Effector memory CD4-positive, alpha-beta T cell (primary cell): ENCODE data around the gene RPS19BP1.

Experiments used
- DNase-seq, 3 donors: peaks; one replicate each; pipeline ENCODE4 v3.0.0-alpha.2; 2020
- H3K27ac ChIP-seq: 2 replicates; pipeline ENCODE4 v1.7.0; 2013; ENCODE audit warnings: mild to moderate bottlenecking, low read length, moderate library complexity; ENCODE audit not compliant: insufficient read depth, poor library complexity, severe bottlenecking
- H3K27me3 ChIP-seq: replicated peaks from 2 replicates; pipeline ENCODE4 v1.7.0; 2013; ENCODE audit warnings: mild to moderate bottlenecking, low read length; ENCODE audit not compliant: insufficient read depth, control insufficient read depth, poor library complexity, severe bottlenecking
- H3K36me3 ChIP-seq: 2 replicates; pipeline ENCODE4 v1.7.0; 2013; ENCODE audit warnings: mild to moderate bottlenecking, low read length, moderate library complexity; ENCODE audit not compliant: control insufficient read depth, insufficient read depth
- H3K4me1 ChIP-seq: 2 replicates; pipeline ENCODE4 v1.7.0; 2013; ENCODE audit warnings: low read length, mild to moderate bottlenecking; ENCODE audit not compliant: control insufficient read depth, insufficient read depth, poor library complexity, severe bottlenecking
- H3K4me3 ChIP-seq: 2 replicates; pipeline ENCODE4 v1.7.0; 2013; ENCODE audit warnings: low read length, low read depth, mild to moderate bottlenecking; ENCODE audit not compliant: insufficient read depth, poor library complexity, severe bottlenecking
- H3K9me3 ChIP-seq: 2 replicates; pipeline ENCODE4 v1.7.0; 2013; ENCODE audit warnings: mild to moderate bottlenecking, low read length, moderate library complexity; ENCODE audit not compliant: control insufficient read depth

Gene RPS19BP1

GRCh38 chr22:39490966-39491680 lies 41.4 kb downstream of the RPS19BP1 start:
- Histone ChIP-seq H3K27ac (no peak overlapping the region), H3K27me3 (no peaks in the 10 kb centered on the region), H3K4me3 (no peak overlapping the region), H3K9me3 (no peaks in the 10 kb centered on the region), H3K4me1 (no peaks in the 10 kb centered on the region), H3K36me3 (no peaks in the 10 kb centered on the region)
- no peak for DNase-seq

GRCh38 chr22:39490135-39490798 lies 42.3 kb downstream of the RPS19BP1 start:
- H3K9me3 ChIP-seq = no peaks in the 10 kb centered on the region
- H3K4me3 ChIP-seq = no peak overlapping the region
- DNase-seq = peak; percentile 41 to 69 (median 66)
- no peaks in the 10 kb centered on the region for H3K27me3 ChIP-seq
- H3K36me3 ChIP-seq = no peaks in the 10 kb centered on the region
- no peak overlapping the region for H3K27ac ChIP-seq
- H3K4me1 ChIP-seq = no peaks in the 10 kb centered on the region

GRCh38 chr22:39489094-39490068 lies 43.2 kb downstream of the RPS19BP1 start:
- no peak overlapping the region for H3K4me3 ChIP-seq
- no peaks in the 10 kb centered on the region for H3K27me3 ChIP-seq
- no peak for DNase-seq
- H3K9me3 ChIP-seq = no peaks in the 10 kb centered on the region
- no peaks in the 10 kb centered on the region for H3K36me3 ChIP-seq
- H3K4me1 ChIP-seq = no peaks in the 10 kb centered on the region
- H3K27ac ChIP-seq = no peak overlapping the region

- Histone ChIP-seq H3K9me3 (no peaks in the 10 kb centered on the region), H3K4me1 (no peaks in the 10 kb centered on the region), H3K36me3 (no peaks in the 10 kb centered on the region), H3K4me3 (no peak overlapping the region), H3K27ac (no peak overlapping the region), H3K27me3 (no peaks in the 10 kb centered on the region)
- no peak for DNase-seq
These were observed 43.9 kb downstream of the RPS19BP1 start for GRCh38 chr22:39488563-39489083.

- H3K4me3 ChIP-seq = no peak overlapping the region
These were observed 44.6 kb downstream of the RPS19BP1 start for GRCh38 chr22:39487826-39488520.

GRCh38 chr22:39486951-39487825 lies 45.4 kb downstream of the RPS19BP1 start:
- no peaks in the 10 kb centered on the region for H3K36me3 ChIP-seq
- no peak for DNase-seq
- H3K27me3 ChIP-seq = no peaks in the 10 kb centered on the region
- no peaks in the 10 kb centered on the region for H3K4me1 ChIP-seq
- H3K27ac ChIP-seq = no peak overlapping the region
- H3K4me3 ChIP-seq = no peak overlapping the region
- H3K9me3 ChIP-seq = no peaks in the 10 kb centered on the region

More at GRCh38 chr22:39487826-39488520, 44.6 kb downstream of the RPS19BP1 start:
- DNase-seq = no peak
- Histone ChIP-seq H3K9me3 (no peaks in the 10 kb centered on the region), H3K27ac (no peak overlapping the region), H3K27me3 (no peaks in the 10 kb centered on the region), H3K4me1 (no peaks in the 10 kb centered on the region), H3K36me3 (no peaks in the 10 kb centered on the region)

GRCh38 chr22:39482768-39483167 lies 49.8 kb downstream of the RPS19BP1 start:
- Histone ChIP-seq H3K27me3 (no peaks in the 10 kb centered on the region), H3K4me3 (no peak overlapping the region), H3K4me1 (no peaks in the 10 kb centered on the region), H3K27ac (no peak overlapping the region), H3K36me3 (no peaks in the 10 kb centered on the region), H3K9me3 (no peaks in the 10 kb centered on the region)
- no peak for DNase-seq

GRCh38 chr22:39481595-39481994 lies 51.0 kb downstream of the RPS19BP1 start:
- Histone ChIP-seq H3K36me3 (no peaks in the 10 kb centered on the region), H3K27me3 (no peaks in the 10 kb centered on the region), H3K4me3 (no peak overlapping the region), H3K27ac (no peak overlapping the region), H3K4me1 (no peaks in the 10 kb centered on the region), H3K9me3 (no peaks in the 10 kb centered on the region)
- no peak for DNase-seq

GRCh38 chr22:39481054-39481453 lies 51.5 kb downstream of the RPS19BP1 start:
- Histone ChIP-seq H3K36me3 (no peaks in the 10 kb centered on the region), H3K27me3 (no peaks in the 10 kb centered on the region), H3K4me1 (no peaks in the 10 kb centered on the region), H3K27ac (no peak overlapping the region), H3K4me3 (no peak overlapping the region), H3K9me3 (no peaks in the 10 kb centered on the region)
- no peak for DNase-seq
